ENCODE data around the gene CDYL.

DNA sequence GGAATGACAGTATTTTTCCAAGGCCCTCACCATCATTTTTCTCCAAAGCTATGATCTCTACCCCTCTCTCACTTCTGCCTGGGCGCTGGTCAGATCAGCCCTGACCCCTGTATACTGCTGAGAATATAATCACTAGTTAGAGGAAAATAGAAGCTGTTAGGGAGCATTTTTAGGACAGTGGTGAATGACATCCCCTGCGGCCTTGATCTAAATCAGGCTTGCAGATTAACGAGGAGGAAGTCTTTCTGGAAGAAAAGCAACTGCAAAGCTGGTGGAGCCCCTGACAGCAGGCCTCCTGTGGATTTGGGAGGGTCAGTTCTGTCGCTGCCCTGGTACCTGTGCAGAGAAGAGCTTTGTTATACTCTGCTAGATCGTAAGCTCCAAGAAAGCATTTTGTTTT is 119.8 kb downstream of the CDYL start:
- no peak for TF ChIP-seq EZH2 (IDR thresholded peaks at IDR 0.05; ENCODE audit: borderline replicate concordance, low read length)
- TF ChIP-seq, protein P1, sequence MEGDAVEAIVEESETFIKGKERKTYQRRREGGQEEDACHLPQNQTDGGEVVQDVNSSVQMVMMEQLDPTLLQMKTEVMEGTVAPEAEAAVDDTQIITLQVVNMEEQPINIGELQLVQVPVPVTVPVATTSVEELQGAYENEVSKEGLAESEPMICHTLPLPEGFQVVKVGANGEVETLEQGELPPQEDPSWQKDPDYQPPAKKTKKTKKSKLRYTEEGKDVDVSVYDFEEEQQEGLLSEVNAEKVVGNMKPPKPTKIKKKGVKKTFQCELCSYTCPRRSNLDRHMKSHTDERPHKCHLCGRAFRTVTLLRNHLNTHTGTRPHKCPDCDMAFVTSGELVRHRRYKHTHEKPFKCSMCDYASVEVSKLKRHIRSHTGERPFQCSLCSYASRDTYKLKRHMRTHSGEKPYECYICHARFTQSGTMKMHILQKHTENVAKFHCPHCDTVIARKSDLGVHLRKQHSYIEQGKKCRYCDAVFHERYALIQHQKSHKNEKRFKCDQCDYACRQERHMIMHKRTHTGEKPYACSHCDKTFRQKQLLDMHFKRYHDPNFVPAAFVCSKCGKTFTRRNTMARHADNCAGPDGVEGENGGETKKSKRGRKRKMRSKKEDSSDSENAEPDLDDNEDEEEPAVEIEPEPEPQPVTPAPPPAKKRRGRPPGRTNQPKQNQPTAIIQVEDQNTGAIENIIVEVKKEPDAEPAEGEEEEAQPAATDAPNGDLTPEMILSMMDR (conservative IDR thresholded peaks at IDR 0.05 in 1 of 2, IDR thresholded peaks at IDR 0.05 in 1 of 2; ENCODE audit: extremely low read depth in 1 of 2, insufficient read depth in 1 of 2, low read depth in 1 of 2, low read length in 2 of 2) = no peak
